OCI-LY7 (cell line): ENCODE data around the gene EGLN2. TPM values are rescaled to one million over a fixed set of nuclear protein-coding genes. Genes with fewer than 3 reads are reported as not detected.

Experiments
- BruUV-seq: library from RNA; stranded (reverse); fragments of 400-500 nt; replicated peaks from 2 replicates; lab custom pipeline; 2021; lab: Mats Ljungman, UMichigan
- CTCF ChIA-PET: fragments of 300-600 bp; sonication (Branson Sonifier 250); formaldehyde crosslinking; loops from one replicate; lab custom pipeline; 2022; ENCODE audit warnings: antibody characterized with exemption; ENCODE audit not compliant: unreplicated experiment; lab: Charles Lee
- POLR2A ChIA-PET: fragments of 300-600 bp; sonication (Branson Sonifier 250); formaldehyde crosslinking; loops from one replicate; lab custom pipeline; 2022; ENCODE audit warnings: antibody characterized with exemption; lab: Charles Lee
- DNase-seq: peaks from one replicate; pipeline ENCODE4 v3.0.0-alpha.2; 2015; ENCODE audit warnings: low spot score
- H2AFZ ChIP-seq: fragments of 200-600 bp; sonication (generic), shearing (Covaris generic); 2 replicates; pipeline ENCODE4 v1.6.1; 2014; ENCODE audit warnings: mild to moderate bottlenecking, antibody characterized with exemption, low read length, moderate library complexity
- H3K27ac ChIP-seq: fragments of 200-600 bp; sonication (generic); 2 replicates; pipeline ENCODE4 v1.5.1; 2014; ENCODE audit warnings: mixed run types, low read depth, mild to moderate bottlenecking, moderate library complexity, low read length, inconsistent platforms; ENCODE audit not compliant: poor library complexity, severe bottlenecking
- H3K36me3 ChIP-seq: fragments of 200-600 bp; sonication (generic); 2 replicates; pipeline ENCODE4 v1.6.1; 2014; ENCODE audit warnings: mild to moderate bottlenecking, antibody characterized with exemption, low read length, moderate library complexity, mixed read lengths; ENCODE audit not compliant: insufficient read depth
- H3K4me1 ChIP-seq: fragments of 200-600 bp; sonication (generic); 2 replicates; pipeline ENCODE4 v1.5.1; 2014; ENCODE audit warnings: mild to moderate bottlenecking, low read length; ENCODE audit not compliant: insufficient read depth, poor library complexity, severe bottlenecking
- H3K4me2 ChIP-seq: fragments of 200-600 bp; sonication (generic); 2 replicates; pipeline ENCODE4 v1.6.1; 2014; ENCODE audit warnings: mild to moderate bottlenecking, low read length
- H3K4me3 ChIP-seq: fragments of 200-600 bp; sonication (generic); 2 replicates; pipeline ENCODE4 v1.5.1; 2014; ENCODE audit warnings: mild to moderate bottlenecking, low read depth, low read length; ENCODE audit not compliant: poor library complexity, severe bottlenecking
- H3K79me2 ChIP-seq: fragments of 200-600 bp; sonication (generic); 2 replicates; pipeline ENCODE4 v1.6.1; 2016; ENCODE audit warnings: low read depth, mild to moderate bottlenecking, low read length, moderate library complexity, mixed read lengths; ENCODE audit not compliant: insufficient read depth
- H3K9me2 ChIP-seq: fragments of 200-600 bp; sonication (generic); 2 replicates; pipeline ENCODE4 v1.6.1; 2016; ENCODE audit warnings: mild to moderate bottlenecking, low read length, mixed read lengths; ENCODE audit not compliant: insufficient read depth
- H3K9me3 ChIP-seq: fragments of 200-600 bp; sonication (generic); 2 replicates; pipeline ENCODE4 v1.6.1; 2014; ENCODE audit warnings: mild to moderate bottlenecking, mixed run types, low read length, mixed read lengths
- H4K20me1 ChIP-seq: fragments of 200-600 bp; sonication (generic); 2 replicates; pipeline ENCODE4 v1.6.1; 2014; ENCODE audit warnings: mild to moderate bottlenecking, antibody characterized with exemption, low read length, moderate library complexity, mixed read lengths; ENCODE audit not compliant: insufficient read depth
- CTCF ChIP-seq: fragments of 200-600 bp; sonication (generic); conservative IDR thresholded peaks from 2 replicates; pipeline ENCODE4 v1.5.1; 2014; ENCODE audit warnings: mild to moderate bottlenecking, antibody characterized with exemption, low read length, moderate library complexity, mixed read lengths
- EZH2phosphoT487 ChIP-seq: fragments of 200-600 bp; sonication (generic); IDR thresholded peaks from 2 replicates; pipeline ENCODE4 v1.6.1; 2018; ENCODE audit warnings: low read depth, borderline replicate concordance, mild to moderate bottlenecking, mixed run types, antibody characterized with exemption, low read length, moderate library complexity, mixed read lengths
- intact Hi-C: fragments of 100-400 bp; cut with micrococcal nuclease; formaldehyde crosslinking; loops from one replicate; pipeline ENCODE4 v1.10.0; 2022; ENCODE audit not compliant: unreplicated experiment
- total RNA-seq, 2 experiments: library from RNA; depleted of rRNA in 1 of 2; stranded (reverse); fragments of >200 nt in 1 of 2; shearing (Covaris generic) in 1 of 2; gene quantifications; 2 replicates each; pipeline ENCODE4 v1.2.3, GENCODE V29; 2014 to 2022

The EGLN2 gene
- total RNA-seq, 2 experiments from 2014 or later: 81.6 to 87.9 TPM

GRCh38 chr19:40808021-40808325 is 9.0 kb downstream of the EGLN2 start:
- H3K36me3 ChIP-seq: peaks cover 71% of the 10 kb centered on the region
- no peak overlapping the region for H3K4me2 ChIP-seq
- no peak overlapping the region for H3K27ac ChIP-seq
- H2AFZ ChIP-seq: no peak overlapping the region
- no peaks in the 10 kb centered on the region for H3K9me3 ChIP-seq
- H4K20me1 ChIP-seq: peaks cover 18% of the 10 kb centered on the region; the same call in 1 of the 2 replicates
- H3K9me2 ChIP-seq: no peaks in the 10 kb centered on the region
- TSS peak; percentile 55 for BruUV-seq
- no peak for DNase-seq
- H3K4me3 ChIP-seq: no peak overlapping the region
- POLR2A ChIA-PET: no interaction called here
- CTCF ChIA-PET: interaction anchor here (1.0 kb wide), 1 partner anchor 54 kb away, joined by 4 read pairs; no protein-coding TSS in a partner anchor
- intact Hi-C loops: no loop called here
- TF ChIP-seq CTCF: no peak
- no peak for TF ChIP-seq EZH2phosphoT487
- peaks cover 36% of the 10 kb centered on the region; the same call in 1 of the 2 replicates for H3K79me2 ChIP-seq
- H3K4me1 ChIP-seq: peaks cover 54% of the 10 kb centered on the region

GRCh38 chr19:40808497-40808896 is 9.5 kb downstream of the EGLN2 start:
- intact Hi-C loops: no loop called here
- H3K79me2 ChIP-seq: peaks cover 30% of the 10 kb centered on the region; the same call in 1 of the 2 replicates
- TF ChIP-seq EZH2phosphoT487 (no peak), CTCF (no peak)
- no peak overlapping the region for H3K4me2 ChIP-seq
- no TSS peak for BruUV-seq
- no peak overlapping the region for H2AFZ ChIP-seq
- no peak for DNase-seq
- H3K27ac ChIP-seq: no peak overlapping the region
- no peaks in the 10 kb centered on the region for H3K9me3 ChIP-seq
- no peaks in the 10 kb centered on the region for H3K9me2 ChIP-seq
- H3K4me3 ChIP-seq: no peak overlapping the region
- H3K36me3 ChIP-seq: peaks cover 66% of the 10 kb centered on the region
- H4K20me1 ChIP-seq: peaks cover 15% of the 10 kb centered on the region; the same call in 1 of the 2 replicates
- CTCF ChIA-PET: no interaction called here
- POLR2A ChIA-PET: no interaction called here
- peaks cover 49% of the 10 kb centered on the region for H3K4me1 ChIP-seq

GRCh38 chr19:40809358-40810086 is 10.5 kb downstream of the EGLN2 start:
- no peaks in the 10 kb centered on the region for H3K9me2 ChIP-seq
- no peaks in the 10 kb centered on the region for H3K9me3 ChIP-seq
- peaks cover 39% of the 10 kb centered on the region for H3K4me1 ChIP-seq
- peaks cover 20% of the 10 kb centered on the region; the same call in 1 of the 2 replicates for H3K79me2 ChIP-seq
- H4K20me1 ChIP-seq: peaks cover 13% of the 10 kb centered on the region; the same call in 1 of the 2 replicates
- DNase-seq: no peak
- H3K4me3 ChIP-seq: no peak overlapping the region
- no peak for TF ChIP-seq EZH2phosphoT487
- no peak for TF ChIP-seq CTCF
- H2AFZ ChIP-seq: no peak overlapping the region
- POLR2A ChIA-PET: no interaction called here
- no peak overlapping the region for H3K27ac ChIP-seq
- no peak overlapping the region for H3K4me2 ChIP-seq
- CTCF ChIA-PET: no interaction called here
- no TSS peak for BruUV-seq
- intact Hi-C loops: no loop called here
- peaks cover 55% of the 10 kb centered on the region for H3K36me3 ChIP-seq
